SK-N-SH treated with all-trans-retinoic acid at 6 μM for 48 hours (cell line): ENCODE results near the gene HCFC1R1.

ENCODE experiments used
- ARNTL ChIP-seq: fragments of 450-650 bp; formaldehyde crosslinking; IDR thresholded peaks from 2 replicates; pipeline ENCODE4 v1.5.0; 2020; ENCODE audit warnings: low read depth, mild to moderate bottlenecking, moderate library complexity, borderline replicate concordance
- BACH2 ChIP-seq: fragments of 250-450 bp; sonication (Bioruptor Pico); IDR thresholded peaks from 2 replicates; pipeline ENCODE4 v1.9.0; 2021; ENCODE audit warnings: mild to moderate bottlenecking, borderline replicate concordance
- CREB5 ChIP-seq: fragments of 250-450 bp; sonication (Bioruptor Pico); IDR thresholded peaks from 2 replicates; pipeline ENCODE4 v1.5.1; 2020; ENCODE audit warnings: low read depth, mild to moderate bottlenecking, moderate library complexity
- PATZ1 ChIP-seq: fragments of 250-450 bp; sonication (Bioruptor Pico); IDR thresholded peaks from 2 replicates; pipeline ENCODE4 v1.8.0; 2020; ENCODE audit warnings: mild to moderate bottlenecking, moderate library complexity, borderline replicate concordance
- PPARA ChIP-seq: fragments of 250-450 bp; sonication (Bioruptor Pico); IDR thresholded peaks from 2 replicates; pipeline ENCODE4 v1.5.0; 2020; ENCODE audit warnings: mild to moderate bottlenecking, borderline replicate concordance
- RARB ChIP-seq: fragments of 250-450 bp; sonication (Bioruptor Pico); IDR thresholded peaks from 2 replicates; pipeline ENCODE4 v1.8.0; 2021; ENCODE audit warnings: mild to moderate bottlenecking, moderate library complexity
- SNAI2 ChIP-seq: fragments of 250-450 bp; sonication (Bioruptor Pico); IDR thresholded peaks from 2 replicates; pipeline ENCODE4 v1.5.0; 2020; ENCODE audit warnings: mild to moderate bottlenecking, moderate library complexity
- TOX ChIP-seq: fragments of 250-450 bp; sonication (Bioruptor Pico); IDR thresholded peaks from 2 replicates; pipeline ENCODE4 v1.8.0; 2021; ENCODE audit warnings: mild to moderate bottlenecking, moderate library complexity, borderline replicate concordance
- ZFP3 ChIP-seq: fragments of 250-450 bp; sonication (Bioruptor Pico); IDR thresholded peaks from 2 replicates; pipeline ENCODE4 v1.5.0; 2020; ENCODE audit warnings: mild to moderate bottlenecking, moderate library complexity
- ZFP30 ChIP-seq: fragments of 450-650 bp; formaldehyde crosslinking; IDR thresholded peaks from 2 replicates; pipeline ENCODE4 v1.5.0; 2022; ENCODE audit warnings: mild to moderate bottlenecking, moderate library complexity
- ZNF565 ChIP-seq: fragments of 450-650 bp; formaldehyde crosslinking; conservative IDR thresholded peaks from 2 replicates; pipeline ENCODE4 v1.5.0; 2020; ENCODE audit warnings: low read depth, mild to moderate bottlenecking, moderate library complexity
- ZNF70 ChIP-seq: fragments of 450-650 bp; formaldehyde crosslinking; IDR thresholded peaks from 2 replicates; pipeline ENCODE4 v1.5.0; 2020; ENCODE audit warnings: mild to moderate bottlenecking, moderate library complexity

- TF ChIP-seq ZNF565 (no peak), RARB (CRISPR knock-in tag) (no peak), ARNTL (no peak), BACH2 (CRISPR knock-in tag) (no peak), TOX (no peak), ZFP30 (CRISPR knock-in tag) (no peak), ZFP3 (CRISPR knock-in tag) (no peak), CREB5 (CRISPR knock-in tag) (no peak), PPARA (CRISPR knock-in tag) (no peak), PATZ1 (CRISPR knock-in tag) (no peak), ZNF70 (CRISPR knock-in tag) (no peak), SNAI2 (CRISPR knock-in tag) (no peak)
Observed at GRCh38 chr16:3059723-3060242, 36.0 kb upstream of the HCFC1R1 start.
